ENCODE results near the gene DMAP1. TPM values are rescaled to one million over a fixed set of nuclear protein-coding genes. Genes with fewer than 3 reads are reported as not detected.
A peak's percentile ranks its signal among the peaks of the same experiment; 100 is the strongest.

DMAP1 gene
- total RNA-seq, 2 donors from 2014 or later = 49.1 to 53.8 TPM

GRCh38 chr1:44242746-44243145 is 29.5 kb downstream of the DMAP1 start:
- peaks cover 62% of the 10 kb centered on the region for H3K4me1 Mint-ChIP-seq

GRCh38 chr1:44243782-44244495 is 30.7 kb downstream of the DMAP1 start:
- H3K36me3 ChIP-seq (ENCODE audit: control insufficient read depth, insufficient read depth, low read length) = peaks cover 28% of the 10 kb centered on the region
- no peak for DNase-seq
- H3K4me1 ChIP-seq (ENCODE audit: control insufficient read depth, insufficient read depth, low read length) = peaks cover 25% of the 10 kb centered on the region
- H3K9ac ChIP-seq (ENCODE audit: extremely low read depth, low read length, poor library complexity, severe bottlenecking) = no peak overlapping the region
- WGBS, 2 experiments (ENCODE audit: insufficient coverage in 1 of 2, insufficient read length in 1 of 2) = 93 to 98% methylated on average over 6 to 7 of the region's 7 CpGs
- no peaks in the 10 kb centered on the region for H3K27me3 ChIP-seq (ENCODE audit: control insufficient read depth, insufficient read depth, low read length, poor library complexity, severe bottlenecking)
- Mint-ChIP-seq H3K4me3 (no peak overlapping the region), H3K9me3 (no peaks in the 10 kb centered on the region), H3K4me1 (peaks cover 60% of the 10 kb centered on the region), H3K27me3 (ENCODE audit: insufficient read depth) (no peaks in the 10 kb centered on the region), H3K36me3 (ENCODE audit: low read depth) (peaks cover 25% of the 10 kb centered on the region), H3K27ac (no peak overlapping the region)
- no peak overlapping the region for H3K4me3 ChIP-seq (ENCODE audit: low read length)
- TF ChIP-seq CTCF (conservative IDR thresholded peaks at IDR 0.05) = no peak
- no peaks in the 10 kb centered on the region for H3K9me3 ChIP-seq (ENCODE audit: control insufficient read depth, low read length)
- H3K27ac ChIP-seq (ENCODE audit: low read depth, low read length) = no peak overlapping the region

More at GRCh38 chr1:44242746-44243145, 29.5 kb downstream of the DMAP1 start:
- no peaks in the 10 kb centered on the region for H3K27me3 ChIP-seq (ENCODE audit: control insufficient read depth, insufficient read depth, low read length, poor library complexity, severe bottlenecking)
- peaks cover 28% of the 10 kb centered on the region for H3K36me3 ChIP-seq (ENCODE audit: control insufficient read depth, insufficient read depth, low read length)
- no peak overlapping the region for H3K9ac ChIP-seq (ENCODE audit: extremely low read depth, low read length, poor library complexity, severe bottlenecking)
- H3K4me3 ChIP-seq (ENCODE audit: low read length) = no peak overlapping the region
- 73 to 82% methylated on average over 2 to 16 of the region's 16 CpGs for WGBS, 2 experiments (ENCODE audit: insufficient coverage in 1 of 2, insufficient read length in 1 of 2)
- Mint-ChIP-seq H3K9me3 (no peaks in the 10 kb centered on the region), H3K27ac (no peak overlapping the region), H3K27me3 (ENCODE audit: insufficient read depth) (no peaks in the 10 kb centered on the region), H3K4me3 (no peak overlapping the region), H3K36me3 (ENCODE audit: low read depth) (peaks cover 18% of the 10 kb centered on the region)
- no peaks in the 10 kb centered on the region for H3K9me3 ChIP-seq (ENCODE audit: control insufficient read depth, low read length)
- no peak for DNase-seq
- no peak for TF ChIP-seq CTCF (conservative IDR thresholded peaks at IDR 0.05)
- H3K27ac ChIP-seq (ENCODE audit: low read depth, low read length) = no peak overlapping the region
- H3K4me1 ChIP-seq (ENCODE audit: control insufficient read depth, insufficient read depth, low read length) = peaks cover 29% of the 10 kb centered on the region

- H3K27ac Mint-ChIP-seq = peak overlapping the region; percentile 36
Observed at GRCh38 chr1:44244986-44245385, 31.7 kb downstream of the DMAP1 start.

More at GRCh38 chr1:44244986-44245385, 31.7 kb downstream of the DMAP1 start:
- peaks cover 25% of the 10 kb centered on the region for H3K36me3 Mint-ChIP-seq (ENCODE audit: low read depth)
- Histone ChIP-seq H3K4me3 (ENCODE audit: low read length) (no peak overlapping the region), H3K36me3 (ENCODE audit: control insufficient read depth, insufficient read depth, low read length) (peaks cover 28% of the 10 kb centered on the region), H3K9ac (ENCODE audit: extremely low read depth, low read length, poor library complexity, severe bottlenecking) (no peak overlapping the region), H3K27me3 (ENCODE audit: control insufficient read depth, insufficient read depth, low read length, poor library complexity, severe bottlenecking) (no peaks in the 10 kb centered on the region), H3K9me3 (ENCODE audit: control insufficient read depth, low read length) (no peaks in the 10 kb centered on the region), H3K4me1 (ENCODE audit: control insufficient read depth, insufficient read depth, low read length) (peaks cover 25% of the 10 kb centered on the region), H3K27ac (ENCODE audit: low read depth, low read length) (no peak overlapping the region)
- no peaks in the 10 kb centered on the region for H3K9me3 Mint-ChIP-seq
- DNase-seq = no peak
- WGBS, 2 experiments (ENCODE audit: insufficient coverage in 1 of 2, insufficient read length in 1 of 2) = 75 to 86% methylated on average over 8 to 9 of the region's 9 CpGs
- no peak overlapping the region for H3K4me3 Mint-ChIP-seq
- H3K27me3 Mint-ChIP-seq (ENCODE audit: insufficient read depth) = no peaks in the 10 kb centered on the region
- TF ChIP-seq CTCF (conservative IDR thresholded peaks at IDR 0.05) = no peak
- H3K4me1 Mint-ChIP-seq = peaks cover 58% of the 10 kb centered on the region

Data from endodermal cell (in vitro differentiated cells).